DMS114 treated with DMSO at 0.1 percent for 48 hours (cell line): Measurements from ENCODE around the gene PPP2R3A.
"Not testable (repeated sequence)": the region's sequence is repeated elsewhere in the genome, so short reads cannot be mapped to it uniquely, and the experiment has no call there.

Source experiments
- DNase-seq: peaks from one replicate; lab custom pipeline; 2025; ENCODE audit not compliant: unreplicated experiment; lab: John Stamatoyannopoulos, UW

The PPP2R3A gene

GRCh38 chr3:136078421-136079364 is 113.2 kb downstream of the PPP2R3A start:
- peak; percentile 45 for DNase-seq

GRCh38 chr3:136083641-136084382 is 118.3 kb downstream of the PPP2R3A start:
- DNase-seq, result not testable (repeated sequence)

GRCh38 chr3:136085067-136085466 is 119.5 kb downstream of the PPP2R3A start:
- DNase-seq, result not testable (repeated sequence)

GRCh38 chr3:136093771-136094170 is 128.2 kb downstream of the PPP2R3A start:
- no peak for DNase-seq

GRCh38 chr3:136105044-136105443 is 139.5 kb downstream of the PPP2R3A start:
- no peak for DNase-seq

- DNase-seq, result no peak
Observed at GRCh38 chr3:136106101-136106500, 140.6 kb downstream of the PPP2R3A start.

- DNase-seq, result no peak
Observed at GRCh38 chr3:136109499-136109898, 144.0 kb downstream of the PPP2R3A start.

GRCh38 chr3:136110481-136110880 is 145.0 kb downstream of the PPP2R3A start:
- no peak for DNase-seq

GRCh38 chr3:136114421-136114820 is 148.9 kb downstream of the PPP2R3A start:
- no peak for DNase-seq

GRCh38 chr3:136119332-136119731 is 153.8 kb downstream of the PPP2R3A start:
- DNase-seq, result not testable (repeated sequence)

GRCh38 chr3:136119783-136120182 is 154.3 kb downstream of the PPP2R3A start:
- DNase-seq, result not testable (repeated sequence)

- no peak for DNase-seq
Observed at GRCh38 chr3:136120373-136121348, 155.1 kb downstream of the PPP2R3A start.

- DNase-seq, result no peak
Observed at GRCh38 chr3:136122006-136122405, 156.5 kb downstream of the PPP2R3A start.

- DNase-seq, result not testable (repeated sequence)
Observed at GRCh38 chr3:136131647-136132046, 166.1 kb downstream of the PPP2R3A start.

GRCh38 chr3:136134091-136134490 is 168.6 kb downstream of the PPP2R3A start:
- DNase-seq, result no peak

- DNase-seq, result no peak
Observed at GRCh38 chr3:136135039-136135802, 169.7 kb downstream of the PPP2R3A start.

- DNase-seq, result no peak
Observed at GRCh38 chr3:136136454-136136853, 170.9 kb downstream of the PPP2R3A start.

- no peak for DNase-seq
Observed at GRCh38 chr3:136141291-136141785, 175.8 kb downstream of the PPP2R3A start.

GRCh38 chr3:136141891-136142290 is 176.4 kb downstream of the PPP2R3A start:
- DNase-seq, result no peak

- no peak for DNase-seq
Observed at GRCh38 chr3:136142592-136142991, 177.1 kb downstream of the PPP2R3A start.
